ENCODE data around the gene CMKLR1. TPM values are rescaled to one million over a fixed set of nuclear protein-coding genes. Genes with fewer than 3 reads are reported as not detected.

Gene CMKLR1
- total and polyA plus RNA-seq, 10 of the 15 experiments (the other 5 are each of a cell fraction or from before 2014, with no cell fraction given), result 13.8 to 52.3 (median 26.2) TPM

DNA sequence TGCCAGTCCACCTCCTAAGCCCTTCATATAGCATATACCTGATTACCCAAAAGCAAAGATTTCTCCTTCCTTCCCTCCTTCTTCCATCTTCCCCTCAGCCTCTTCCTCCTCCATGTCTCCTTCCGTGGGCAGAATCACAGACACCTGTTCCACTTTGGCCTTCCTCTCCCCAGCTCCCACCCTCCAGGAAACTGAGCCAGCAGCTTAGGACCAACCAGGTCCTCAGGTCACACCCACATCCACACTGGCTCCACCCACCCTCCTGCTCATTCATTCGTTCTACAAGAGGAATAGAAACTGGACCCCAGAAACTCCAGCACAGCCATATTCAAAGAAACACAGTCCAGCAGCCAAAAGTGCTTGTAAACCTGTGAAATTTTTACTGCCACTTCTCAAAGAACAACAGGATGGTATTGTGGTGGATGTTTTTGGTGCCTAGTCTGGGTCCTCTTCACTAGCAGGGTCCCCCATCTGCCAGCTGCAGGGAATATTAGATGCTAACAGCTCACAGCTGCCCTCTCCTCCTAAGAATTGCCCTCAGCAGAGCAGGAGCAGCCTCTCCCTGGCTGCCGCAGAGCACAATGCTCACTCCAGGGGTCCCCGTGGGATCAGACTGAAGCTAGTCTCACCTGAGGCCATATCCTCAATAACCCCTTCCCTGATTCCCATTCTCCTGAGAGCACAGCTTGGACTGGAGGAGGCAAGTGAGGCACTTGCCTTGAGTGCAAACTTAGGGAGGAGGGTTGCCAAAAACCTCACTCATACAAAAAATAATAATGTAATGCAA is 18.4 kb downstream of the CMKLR1 start (continued):
- TF ChIP-seq, protein P1, sequence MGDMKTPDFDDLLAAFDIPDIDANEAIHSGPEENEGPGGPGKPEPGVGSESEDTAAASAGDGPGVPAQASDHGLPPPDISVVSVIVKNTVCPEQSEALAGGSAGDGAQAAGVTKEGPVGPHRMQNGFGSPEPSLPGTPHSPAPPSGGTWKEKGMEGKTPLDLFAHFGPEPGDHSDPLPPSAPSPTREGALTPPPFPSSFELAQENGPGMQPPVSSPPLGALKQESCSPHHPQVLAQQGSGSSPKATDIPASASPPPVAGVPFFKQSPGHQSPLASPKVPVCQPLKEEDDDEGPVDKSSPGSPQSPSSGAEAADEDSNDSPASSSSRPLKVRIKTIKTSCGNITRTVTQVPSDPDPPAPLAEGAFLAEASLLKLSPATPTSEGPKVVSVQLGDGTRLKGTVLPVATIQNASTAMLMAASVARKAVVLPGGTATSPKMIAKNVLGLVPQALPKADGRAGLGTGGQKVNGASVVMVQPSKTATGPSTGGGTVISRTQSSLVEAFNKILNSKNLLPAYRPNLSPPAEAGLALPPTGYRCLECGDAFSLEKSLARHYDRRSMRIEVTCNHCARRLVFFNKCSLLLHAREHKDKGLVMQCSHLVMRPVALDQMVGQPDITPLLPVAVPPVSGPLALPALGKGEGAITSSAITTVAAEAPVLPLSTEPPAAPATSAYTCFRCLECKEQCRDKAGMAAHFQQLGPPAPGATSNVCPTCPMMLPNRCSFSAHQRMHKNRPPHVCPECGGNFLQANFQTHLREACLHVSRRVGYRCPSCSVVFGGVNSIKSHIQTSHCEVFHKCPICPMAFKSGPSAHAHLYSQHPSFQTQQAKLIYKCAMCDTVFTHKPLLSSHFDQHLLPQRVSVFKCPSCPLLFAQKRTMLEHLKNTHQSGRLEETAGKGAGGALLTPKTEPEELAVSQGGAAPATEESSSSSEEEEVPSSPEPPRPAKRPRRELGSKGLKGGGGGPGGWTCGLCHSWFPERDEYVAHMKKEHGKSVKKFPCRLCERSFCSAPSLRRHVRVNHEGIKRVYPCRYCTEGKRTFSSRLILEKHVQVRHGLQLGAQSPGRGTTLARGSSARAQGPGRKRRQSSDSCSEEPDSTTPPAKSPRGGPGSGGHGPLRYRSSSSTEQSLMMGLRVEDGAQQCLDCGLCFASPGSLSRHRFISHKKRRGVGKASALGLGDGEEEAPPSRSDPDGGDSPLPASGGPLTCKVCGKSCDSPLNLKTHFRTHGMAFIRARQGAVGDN (IDR thresholded peaks at IDR 0.05), result no peak
- TF ChIP-seq ZSCAN29 (IDR thresholded peaks at IDR 0.05) (no peak), MEF2B (IDR thresholded peaks at IDR 0.05; ENCODE audit: partially characterized antibody, poor library complexity, severe bottlenecking) (no peak), SMARCA5 (IDR thresholded peaks at IDR 0.05) (no peak), SMAD1 (IDR thresholded peaks at IDR 0.05; ENCODE audit: low read depth, partially characterized antibody) (no peak), BCL11A (IDR thresholded peaks at IDR 0.05; ENCODE audit: low read depth, low read length) (no peak), NFYB (IDR thresholded peaks at IDR 0.05; ENCODE audit: insufficient read depth, low read depth, low read length) (no peak; the same call in 1 of the 2 replicates), IKZF1 (conservative IDR thresholded peaks at IDR 0.05) (0 out of 2 replicates have a peak, but pooled peaks have one; percentile 9), HCFC1 (IDR thresholded peaks at IDR 0.05; ENCODE audit: low read length) (no peak), CBFB (IDR thresholded peaks at IDR 0.05; ENCODE audit: low read depth) (no peak), CHD4 (IDR thresholded peaks at IDR 0.05) (no peak), MXI1 (IDR thresholded peaks at IDR 0.05; ENCODE audit: low read depth, low read length) (no peak), ZBED1 (IDR thresholded peaks at IDR 0.05; ENCODE audit: borderline replicate concordance) (no peak), POLR2AphosphoS5 (IDR thresholded peaks at IDR 0.05; ENCODE audit: low read length) (0 out of 2 replicates have a peak, but pooled peaks have one; percentile 34)
- TF ChIP-seq, protein P2, sequence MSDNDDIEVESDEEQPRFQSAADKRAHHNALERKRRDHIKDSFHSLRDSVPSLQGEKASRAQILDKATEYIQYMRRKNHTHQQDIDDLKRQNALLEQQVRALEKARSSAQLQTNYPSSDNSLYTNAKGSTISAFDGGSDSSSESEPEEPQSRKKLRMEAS (IDR thresholded peaks at IDR 0.05; ENCODE audit: low read depth, low read length), result no peak
- TF ChIP-seq, protein P3, sequence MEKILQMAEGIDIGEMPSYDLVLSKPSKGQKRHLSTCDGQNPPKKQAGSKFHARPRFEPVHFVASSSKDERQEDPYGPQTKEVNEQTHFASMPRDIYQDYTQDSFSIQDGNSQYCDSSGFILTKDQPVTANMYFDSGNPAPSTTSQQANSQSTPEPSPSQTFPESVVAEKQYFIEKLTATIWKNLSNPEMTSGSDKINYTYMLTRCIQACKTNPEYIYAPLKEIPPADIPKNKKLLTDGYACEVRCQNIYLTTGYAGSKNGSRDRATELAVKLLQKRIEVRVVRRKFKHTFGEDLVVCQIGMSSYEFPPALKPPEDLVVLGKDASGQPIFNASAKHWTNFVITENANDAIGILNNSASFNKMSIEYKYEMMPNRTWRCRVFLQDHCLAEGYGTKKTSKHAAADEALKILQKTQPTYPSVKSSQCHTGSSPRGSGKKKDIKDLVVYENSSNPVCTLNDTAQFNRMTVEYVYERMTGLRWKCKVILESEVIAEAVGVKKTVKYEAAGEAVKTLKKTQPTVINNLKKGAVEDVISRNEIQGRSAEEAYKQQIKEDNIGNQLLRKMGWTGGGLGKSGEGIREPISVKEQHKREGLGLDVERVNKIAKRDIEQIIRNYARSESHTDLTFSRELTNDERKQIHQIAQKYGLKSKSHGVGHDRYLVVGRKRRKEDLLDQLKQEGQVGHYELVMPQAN (conservative IDR thresholded peaks at IDR 0.05), result no peak
- TF ChIP-seq, protein P4, sequence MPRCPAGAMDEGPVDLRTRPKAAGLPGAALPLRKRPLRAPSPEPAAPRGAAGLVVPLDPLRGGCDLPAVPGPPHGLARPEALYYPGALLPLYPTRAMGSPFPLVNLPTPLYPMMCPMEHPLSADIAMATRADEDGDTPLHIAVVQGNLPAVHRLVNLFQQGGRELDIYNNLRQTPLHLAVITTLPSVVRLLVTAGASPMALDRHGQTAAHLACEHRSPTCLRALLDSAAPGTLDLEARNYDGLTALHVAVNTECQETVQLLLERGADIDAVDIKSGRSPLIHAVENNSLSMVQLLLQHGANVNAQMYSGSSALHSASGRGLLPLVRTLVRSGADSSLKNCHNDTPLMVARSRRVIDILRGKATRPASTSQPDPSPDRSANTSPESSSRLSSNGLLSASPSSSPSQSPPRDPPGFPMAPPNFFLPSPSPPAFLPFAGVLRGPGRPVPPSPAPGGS (IDR thresholded peaks at IDR 0.05; ENCODE audit: borderline replicate concordance, insufficient read depth, low read depth, low read length, poor library complexity, severe bottlenecking), result no peak
- TF ChIP-seq, protein P5, sequence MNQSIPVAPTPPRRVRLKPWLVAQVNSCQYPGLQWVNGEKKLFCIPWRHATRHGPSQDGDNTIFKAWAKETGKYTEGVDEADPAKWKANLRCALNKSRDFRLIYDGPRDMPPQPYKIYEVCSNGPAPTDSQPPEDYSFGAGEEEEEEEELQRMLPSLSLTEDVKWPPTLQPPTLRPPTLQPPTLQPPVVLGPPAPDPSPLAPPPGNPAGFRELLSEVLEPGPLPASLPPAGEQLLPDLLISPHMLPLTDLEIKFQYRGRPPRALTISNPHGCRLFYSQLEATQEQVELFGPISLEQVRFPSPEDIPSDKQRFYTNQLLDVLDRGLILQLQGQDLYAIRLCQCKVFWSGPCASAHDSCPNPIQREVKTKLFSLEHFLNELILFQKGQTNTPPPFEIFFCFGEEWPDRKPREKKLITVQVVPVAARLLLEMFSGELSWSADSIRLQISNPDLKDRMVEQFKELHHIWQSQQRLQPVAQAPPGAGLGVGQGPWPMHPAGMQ (IDR thresholded peaks at IDR 0.05; ENCODE audit: borderline replicate concordance), result no peak
- TF ChIP-seq, protein P6, sequence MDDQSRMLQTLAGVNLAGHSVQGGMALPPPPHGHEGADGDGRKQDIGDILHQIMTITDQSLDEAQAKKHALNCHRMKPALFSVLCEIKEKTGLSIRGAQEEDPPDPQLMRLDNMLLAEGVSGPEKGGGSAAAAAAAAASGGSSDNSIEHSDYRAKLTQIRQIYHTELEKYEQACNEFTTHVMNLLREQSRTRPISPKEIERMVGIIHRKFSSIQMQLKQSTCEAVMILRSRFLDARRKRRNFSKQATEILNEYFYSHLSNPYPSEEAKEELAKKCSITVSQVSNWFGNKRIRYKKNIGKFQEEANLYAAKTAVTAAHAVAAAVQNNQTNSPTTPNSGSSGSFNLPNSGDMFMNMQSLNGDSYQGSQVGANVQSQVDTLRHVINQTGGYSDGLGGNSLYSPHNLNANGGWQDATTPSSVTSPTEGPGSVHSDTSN (IDR thresholded peaks at IDR 0.05; ENCODE audit: insufficient replicate concordance, low read depth, low read length), result no peak
